IPS-20b (cell line): ENCODE results near the gene KLHL21.
A peak's percentile ranks its signal among the peaks of the same experiment; 100 is the strongest.
"Not testable (repeated sequence)": the region's sequence is repeated elsewhere in the genome, so short reads cannot be mapped to it uniquely, and the experiment has no call there.

ENCODE experiments used
- H3K27ac ChIP-seq: one replicate; pipeline ENCODE4 v1.5.1; 2013; ENCODE audit warnings: low read length
- H3K27me3 ChIP-seq: 2 replicates; pipeline ENCODE4 v1.6.1; 2013; ENCODE audit warnings: mild to moderate bottlenecking, low read length, inconsistent platforms; ENCODE audit not compliant: insufficient read depth
- H3K36me3 ChIP-seq: 2 replicates; pipeline ENCODE4 v1.6.1; 2013; ENCODE audit warnings: low read depth, mild to moderate bottlenecking, inconsistent platforms, low read length, moderate library complexity; ENCODE audit not compliant: insufficient read depth
- H3K4me1 ChIP-seq: 2 replicates; pipeline ENCODE4 v1.6.1; 2013; ENCODE audit warnings: mild to moderate bottlenecking, control low read depth, inconsistent platforms, low read length, moderate library complexity; ENCODE audit not compliant: insufficient read depth
- H3K4me3 ChIP-seq: 2 replicates; pipeline ENCODE4 v1.5.1; 2013; ENCODE audit warnings: mild to moderate bottlenecking, low read length, inconsistent platforms
- H3K9ac ChIP-seq: 2 replicates; pipeline ENCODE4 v1.6.1; 2013; ENCODE audit warnings: low read depth, mild to moderate bottlenecking, inconsistent platforms, low read length, moderate library complexity
- H3K9me3 ChIP-seq: 2 replicates; pipeline ENCODE4 v1.6.1; 2013; ENCODE audit warnings: mild to moderate bottlenecking, low read depth, low read length, inconsistent platforms; ENCODE audit not compliant: insufficient read depth

The KLHL21 gene

GRCh38 chr1:6577831-6578525 lies 24.7 kb downstream of the KLHL21 start:
- Histone ChIP-seq H3K9ac (no peak overlapping the region), H3K36me3 (peaks cover 7% of the 10 kb centered on the region), H3K4me1 (peaks cover 12% of the 10 kb centered on the region; the same call in 1 of the 2 replicates), H3K9me3 (no peaks in the 10 kb centered on the region), H3K4me3 (no peak overlapping the region), H3K27ac (no peak overlapping the region), H3K27me3 (no peaks in the 10 kb centered on the region)

- Histone ChIP-seq H3K4me3 (no peak overlapping the region), H3K27ac (no peak overlapping the region), H3K36me3 (no peaks in the 10 kb centered on the region), H3K27me3 (peaks cover 9% of the 10 kb centered on the region; the same call in 1 of the 2 replicates), H3K9ac (no peak overlapping the region), H3K4me1 (peaks cover 5% of the 10 kb centered on the region; the same call in 1 of the 2 replicates), H3K9me3 (no peaks in the 10 kb centered on the region)
These were observed 27.9 kb downstream of the KLHL21 start for GRCh38 chr1:6574818-6575217.

GRCh38 chr1:6574025-6574620 lies 28.5 kb downstream of the KLHL21 start:
- no peaks in the 10 kb centered on the region for H3K9me3 ChIP-seq
- H3K27me3 ChIP-seq, result peaks cover 15% of the 10 kb centered on the region; the same call in 1 of the 2 replicates
- no peak overlapping the region for H3K27ac ChIP-seq
- no peaks in the 10 kb centered on the region for H3K36me3 ChIP-seq
- H3K4me1 ChIP-seq, result peaks cover 4% of the 10 kb centered on the region; the same call in 1 of the 2 replicates
- H3K4me3 ChIP-seq, result no peak overlapping the region
- H3K9ac ChIP-seq, result no peak overlapping the region

GRCh38 chr1:6572653-6573383 lies 29.9 kb downstream of the KLHL21 start:
- H3K27me3 ChIP-seq, result peaks cover 15% of the 10 kb centered on the region; the same call in 1 of the 2 replicates
- H3K4me3 ChIP-seq, result no peak overlapping the region
- H3K9ac ChIP-seq, result no peak overlapping the region
- no peaks in the 10 kb centered on the region for H3K36me3 ChIP-seq
- no peak overlapping the region for H3K27ac ChIP-seq
- no peaks in the 10 kb centered on the region for H3K4me1 ChIP-seq
- no peaks in the 10 kb centered on the region for H3K9me3 ChIP-seq

DNA sequence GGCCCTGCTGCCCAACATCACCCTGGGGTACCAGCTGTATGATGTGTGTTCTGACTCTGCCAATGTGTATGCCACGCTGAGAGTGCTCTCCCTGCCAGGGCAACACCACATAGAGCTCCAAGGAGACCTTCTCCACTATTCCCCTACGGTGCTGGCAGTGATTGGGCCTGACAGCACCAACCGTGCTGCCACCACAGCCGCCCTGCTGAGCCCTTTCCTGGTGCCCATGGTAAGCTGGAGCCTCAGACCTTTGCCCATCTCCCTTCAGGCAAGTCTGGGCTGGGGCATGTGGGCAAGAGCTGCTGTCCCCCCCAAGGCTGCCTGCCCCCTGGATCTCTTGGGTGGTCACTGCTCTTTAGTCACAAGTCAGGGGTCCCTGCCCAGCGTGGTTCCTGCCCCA lies 31.7 kb downstream of the KLHL21 start:
- no peaks in the 10 kb centered on the region for H3K36me3 ChIP-seq
- H3K9me3 ChIP-seq, result no peaks in the 10 kb centered on the region
- H3K9ac ChIP-seq, result no peak overlapping the region
- no peak overlapping the region for H3K4me3 ChIP-seq
- H3K27me3 ChIP-seq, result peaks cover 19% of the 10 kb centered on the region
- no peaks in the 10 kb centered on the region for H3K4me1 ChIP-seq
- no peak overlapping the region for H3K27ac ChIP-seq

DNA sequence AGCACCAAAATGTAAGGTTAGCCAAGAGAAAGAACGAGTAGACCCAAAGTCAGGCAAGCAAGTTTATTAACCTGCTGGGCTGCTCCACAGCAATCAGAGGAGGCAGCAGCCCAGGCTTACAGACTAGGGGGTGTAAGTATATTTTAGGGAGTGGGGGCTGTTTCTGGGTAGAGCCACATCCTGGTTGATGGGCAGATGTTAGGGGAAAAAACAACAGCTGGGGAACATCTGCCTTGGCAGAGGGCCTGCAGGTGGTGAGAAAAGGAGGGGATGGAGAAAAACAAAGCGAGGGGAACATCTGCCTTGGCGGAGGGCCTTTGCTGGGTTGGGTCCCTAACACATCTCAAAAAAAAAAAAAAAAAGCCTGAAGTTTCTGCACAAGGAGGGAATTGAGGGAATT lies 32.6 kb downstream of the KLHL21 start:
- no peaks in the 10 kb centered on the region for H3K4me1 ChIP-seq
- H3K4me3 ChIP-seq, result no peak overlapping the region
- H3K27me3 ChIP-seq, result peaks cover 28% of the 10 kb centered on the region
- no peaks in the 10 kb centered on the region for H3K36me3 ChIP-seq
- H3K9me3 ChIP-seq, result no peaks in the 10 kb centered on the region
- H3K9ac ChIP-seq, result no peak overlapping the region
- no peak overlapping the region for H3K27ac ChIP-seq

DNA sequence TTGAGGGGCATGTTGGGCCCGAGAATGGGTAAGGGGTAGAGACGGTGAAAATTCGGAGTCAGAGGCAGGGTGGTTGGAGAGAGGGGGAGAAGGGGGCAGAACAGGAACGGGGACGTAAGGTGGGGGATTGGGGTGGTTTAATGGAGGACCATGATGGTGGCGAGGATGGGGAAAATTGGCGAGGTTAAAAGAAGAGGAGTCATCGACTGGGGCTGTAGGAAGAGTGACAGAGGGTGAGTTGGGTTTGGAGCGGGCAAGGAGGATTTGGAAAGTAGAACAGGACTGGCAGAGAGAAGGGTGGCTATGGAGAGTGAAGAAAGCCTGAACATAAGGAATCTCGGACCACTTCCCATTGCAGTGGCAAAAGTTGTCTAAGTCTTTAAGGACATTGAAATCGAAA lies 33.6 kb downstream of the KLHL21 start:
- Histone ChIP-seq H3K9me3 (no peaks in the 10 kb centered on the region), H3K4me3 (no peak overlapping the region), H3K4me1 (no peaks in the 10 kb centered on the region), H3K27me3 (peaks cover 38% of the 10 kb centered on the region), H3K27ac (no peak overlapping the region), H3K36me3 (no peaks in the 10 kb centered on the region), H3K9ac (no peak overlapping the region)

GRCh38 chr1:6560267-6560666 lies 42.4 kb downstream of the KLHL21 start:
- Histone ChIP-seq H3K36me3 (no peaks in the 10 kb centered on the region), H3K27me3 (peaks cover 26% of the 10 kb centered on the region), H3K4me3 (no peak overlapping the region), H3K9me3 (no peaks in the 10 kb centered on the region), H3K27ac (no peak overlapping the region), H3K9ac (no peak overlapping the region), H3K4me1 (no peaks in the 10 kb centered on the region)

- peaks cover 14% of the 10 kb centered on the region for H3K27me3 ChIP-seq
- H3K36me3 ChIP-seq, H3K4me3 ChIP-seq, H3K9me3 ChIP-seq, H3K4me1 ChIP-seq, H3K9ac ChIP-seq, H3K27ac ChIP-seq: not testable (repeated sequence)
These were observed 43.5 kb downstream of the KLHL21 start for GRCh38 chr1:6559161-6559560.

DNA sequence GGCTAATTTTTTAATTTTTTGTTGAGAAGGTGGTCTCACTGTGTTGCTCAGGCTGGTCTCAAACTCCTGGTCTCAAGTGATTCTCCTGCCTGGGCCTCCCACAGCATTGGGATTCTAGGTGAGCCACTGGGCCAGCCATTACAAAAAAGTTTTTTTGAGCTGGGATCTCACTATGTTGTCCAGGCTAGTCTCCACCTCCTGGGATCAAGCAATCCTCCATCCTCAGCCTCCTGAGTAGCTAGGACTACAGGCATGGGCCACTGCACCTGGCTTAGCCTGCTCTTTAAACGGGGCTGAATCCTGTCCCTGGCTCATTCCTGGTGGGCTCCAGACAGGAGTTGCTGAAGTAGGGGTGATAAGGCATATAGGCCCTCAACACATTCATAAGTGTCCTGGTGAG lies 45.1 kb downstream of the KLHL21 start:
- Histone ChIP-seq H3K27me3 (no peaks in the 10 kb centered on the region), H3K9me3 (no peaks in the 10 kb centered on the region), H3K4me1 (peaks cover 8% of the 10 kb centered on the region; the same call in 1 of the 2 replicates), H3K4me3 (no peak overlapping the region), H3K27ac (no peak overlapping the region), H3K9ac (no peak overlapping the region), H3K36me3 (no peaks in the 10 kb centered on the region)

DNA sequence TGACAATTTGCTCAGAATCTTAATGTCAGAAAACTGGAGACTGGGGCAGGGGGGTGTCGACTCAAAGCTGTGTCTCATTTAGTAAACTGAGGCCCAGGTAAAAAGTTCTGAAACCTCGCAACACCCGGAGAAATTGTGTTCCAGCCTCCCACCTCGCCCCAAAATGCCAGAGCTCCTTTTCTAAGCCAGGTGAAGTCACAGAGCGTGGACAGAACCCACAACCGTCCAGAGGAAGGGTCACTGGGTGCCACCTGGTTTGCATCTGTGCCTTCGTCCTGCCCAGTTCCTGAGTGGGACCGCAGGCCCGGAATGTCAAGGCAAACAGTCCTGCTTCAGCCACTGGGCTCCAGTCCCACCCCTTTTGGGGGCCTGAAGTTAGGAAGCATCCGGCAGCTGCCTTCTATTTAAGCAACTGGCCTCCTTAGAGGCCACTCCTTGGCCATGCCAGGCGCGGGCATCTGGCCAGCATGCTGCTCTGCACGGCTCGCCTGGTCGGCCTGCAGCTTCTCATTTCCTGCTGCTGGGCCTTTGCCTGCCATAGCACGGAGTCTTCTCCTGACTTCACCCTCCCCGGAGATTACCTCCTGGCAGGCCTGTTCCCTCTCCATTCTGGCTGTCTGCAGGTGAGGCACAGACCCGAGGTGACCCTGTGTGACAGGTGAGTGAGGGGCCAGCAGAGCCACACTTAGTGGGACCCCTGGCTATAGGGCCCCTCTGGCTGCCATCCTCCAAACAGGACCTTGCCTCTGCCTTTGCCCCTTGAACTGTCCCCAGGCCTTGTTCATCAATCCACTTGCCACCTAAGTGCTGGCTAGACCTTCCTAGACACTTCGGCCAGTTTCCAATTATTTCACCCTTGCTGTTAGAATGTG lies 47.5 kb downstream of the KLHL21 start, which contains the start of gene TAS1R1:
Gene TAS1R1 (plus strand): TSS at position 401 of the 872 bp plus-strand sequence. CDS start 67 bp downstream, at position 468.
- H3K9ac ChIP-seq, result peak within 1 kb of the TSS; percentile 92
- H3K27ac ChIP-seq, result no peak within 1 kb of the TSS
- H3K27me3 ChIP-seq, result no peaks in the 10 kb centered on the region
- H3K9me3 ChIP-seq, result no peaks in the 10 kb centered on the region
- peaks cover 8% of the 10 kb centered on the region; the same call in 1 of the 2 replicates for H3K4me1 ChIP-seq
- peaks cover 4% of the 10 kb centered on the region for H3K36me3 ChIP-seq
- peak within 1 kb of the TSS; percentile 91 for H3K4me3 ChIP-seq
